GM23248 (cell line): ENCODE measurements around the gene SRPX. TPM values are rescaled to one million over a fixed set of nuclear protein-coding genes. Genes with fewer than 3 reads are reported as not detected.

Experiments
- DNase-seq: peaks from one replicate; pipeline ENCODE4 v3.0.0-alpha.2; 2015
- H2AFZ ChIP-seq: fragments of 200-600 bp; sonication (generic); 2 replicates; pipeline ENCODE4 v1.6.1; 2016; ENCODE audit warnings: antibody characterized with exemption
- H3F3A ChIP-seq: fragments of 200-600 bp; sonication (generic); 2 replicates; pipeline ENCODE4 v1.6.1; 2016; ENCODE audit warnings: mild to moderate bottlenecking, antibody characterized with exemption, mixed run types; ENCODE audit not compliant: insufficient read depth
- H3K27ac ChIP-seq: fragments of 200-600 bp; sonication (generic); 2 replicates; pipeline ENCODE4 v1.5.1; 2016; ENCODE audit warnings: mild to moderate bottlenecking
- H3K27me3 ChIP-seq: fragments of 200-600 bp; sonication (generic); replicated peaks from 2 replicates; pipeline ENCODE4 v1.6.1; 2016; ENCODE audit warnings: mild to moderate bottlenecking; ENCODE audit not compliant: insufficient read depth
- H3K36me3 ChIP-seq: fragments of 200-600 bp; sonication (generic); 2 replicates; pipeline ENCODE4 v1.6.1; 2016; ENCODE audit warnings: low read depth, mild to moderate bottlenecking
- H3K4me1 ChIP-seq: fragments of 200-600 bp; sonication (generic); 2 replicates; pipeline ENCODE4 v1.6.1; 2016; ENCODE audit warnings: mild to moderate bottlenecking; ENCODE audit not compliant: insufficient read depth
- H3K4me2 ChIP-seq: fragments of 200-600 bp; sonication (generic); one replicate; pipeline ENCODE4 v1.6.1; 2016; ENCODE audit warnings: mild to moderate bottlenecking; ENCODE audit not compliant: unreplicated experiment
- H3K4me3 ChIP-seq: fragments of 200-600 bp; sonication (generic); 2 replicates; pipeline ENCODE4 v1.5.1; 2016; ENCODE audit warnings: mild to moderate bottlenecking
- H3K79me2 ChIP-seq: fragments of 200-600 bp; sonication (generic); 2 replicates; pipeline ENCODE4 v1.6.1; 2016; ENCODE audit warnings: mild to moderate bottlenecking; ENCODE audit not compliant: insufficient read depth
- H3K9ac ChIP-seq: fragments of 200-600 bp; sonication (generic); 2 replicates; pipeline ENCODE4 v1.6.1; 2016; ENCODE audit warnings: mild to moderate bottlenecking
- H3K9me2 ChIP-seq: fragments of 200-600 bp; sonication (generic); 2 replicates; pipeline ENCODE4 v1.6.1; 2016; ENCODE audit warnings: mixed run types, mild to moderate bottlenecking, moderate library complexity; ENCODE audit not compliant: insufficient read depth
- H3K9me3 ChIP-seq: fragments of 200-600 bp; sonication (generic); one replicate; pipeline ENCODE4 v1.6.1; 2017; ENCODE audit warnings: low read depth
- H4K20me1 ChIP-seq: fragments of 200-600 bp; sonication (generic); 2 replicates; pipeline ENCODE4 v1.6.0; 2016; ENCODE audit not compliant: insufficient read depth
- EZH2 ChIP-seq: fragments of 200-600 bp; sonication (generic); IDR thresholded peaks from 2 replicates; pipeline ENCODE4 v1.6.1; 2018; ENCODE audit warnings: antibody characterized with exemption, mild to moderate bottlenecking; ENCODE audit not compliant: insufficient read depth, poor library complexity, severe bottlenecking
- EZH2phosphoT487 ChIP-seq: fragments of 200-600 bp; sonication (generic); IDR thresholded peaks from 2 replicates; pipeline ENCODE4 v1.6.1; 2018; ENCODE audit warnings: antibody characterized with exemption, moderate library complexity, mild to moderate bottlenecking, low read depth; ENCODE audit not compliant: insufficient read depth
- WGBS, 2 experiments: methylation state at CpG; one replicate each; pipeline ENCODE4 v1.1.6; 2015 to 2017; ENCODE audit warnings: low lambda C conversion rate in 2 of 2, low coverage in 1 of 2; ENCODE audit errors: missing lambda C conversion rate in 2 of 2; 5-methylcytosine and 5-hydroxymethylcytosine counted together
- in situ Hi-C: fragments of 300-500 bp; cut with MboI; formaldehyde crosslinking; loops from 2 replicates; pipeline ENCODE4 v1.15.0; 2020
- polyA plus RNA-seq: library from polyadenylated mRNA; unstranded; fragments of >200 nt; fragmentation: Nextera tagmentation; extraction: Ambion mirVana; gene quantifications from 2 replicates; pipeline ENCODE4 v1.2.1, GENCODE V29; 2016
- total RNA-seq: library from RNA; depleted of rRNA; stranded (reverse); fragments of >200 nt; shearing (Covaris generic); gene quantifications from 2 replicates; pipeline ENCODE4 v1.2.3, GENCODE V29; 2014

Gene SRPX
- total and polyA plus RNA-seq, 2 experiments from 2014 or later = 75.7 to 82.2 TPM

DNA sequence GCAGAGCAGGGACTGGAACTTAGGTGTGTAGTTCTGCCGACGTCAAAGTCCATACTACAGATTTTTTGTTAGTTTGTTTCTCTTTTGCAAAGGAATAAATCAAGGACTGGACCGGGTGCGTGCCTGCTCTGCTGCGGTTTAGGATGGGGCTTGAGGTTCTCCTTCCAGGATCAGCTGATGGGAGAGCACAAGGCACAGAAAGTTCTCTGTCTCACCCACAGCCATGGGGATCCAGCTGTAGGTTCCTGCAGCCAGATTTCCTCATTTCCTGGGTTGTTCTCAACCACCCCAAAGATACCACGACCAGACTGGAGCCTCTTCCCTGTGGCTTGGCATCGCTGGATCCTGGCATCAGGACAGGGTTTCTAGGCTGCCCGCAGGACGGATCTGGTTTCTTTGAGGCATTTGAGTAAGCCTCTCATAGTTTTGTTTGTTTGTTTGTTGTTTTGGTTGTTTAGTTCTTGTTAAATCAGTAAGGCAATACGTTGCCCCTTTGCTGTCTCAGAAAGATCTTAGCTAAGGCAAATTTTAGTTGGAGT lies 789 bp upstream of the SRPX start:
- TF ChIP-seq EZH2phosphoT487 = no peak
- TF ChIP-seq EZH2 = no peak
- DNase-seq = peak; percentile 42
- H3K27me3 ChIP-seq = no peaks in the 10 kb centered on the region
- no peaks in the 10 kb centered on the region for H4K20me1 ChIP-seq
- H3K4me2 ChIP-seq = peak overlapping the region; percentile 80
- H3K9ac ChIP-seq = peak overlapping the region; percentile 74
- H3K27ac ChIP-seq = no peak overlapping the region
- peak overlapping the region; percentile 91 for H3K4me3 ChIP-seq
- no peaks in the 10 kb centered on the region for H3F3A ChIP-seq
- no peaks in the 10 kb centered on the region for H3K9me3 ChIP-seq
- no peaks in the 10 kb centered on the region for H3K36me3 ChIP-seq
- no peaks in the 10 kb centered on the region for H3K9me2 ChIP-seq
- H3K79me2 ChIP-seq = peaks cover 16% of the 10 kb centered on the region
- H3K4me1 ChIP-seq = 0 out of 2 replicates have a peak, but pooled peaks cover 9% of the 10 kb centered on the region
- WGBS, 2 experiments = 30 to 32% methylated on average over 10 of the region's 10 CpGs
- in situ Hi-C loops = no loop called here
- H2AFZ ChIP-seq = peak overlapping the region; percentile 87

DNA sequence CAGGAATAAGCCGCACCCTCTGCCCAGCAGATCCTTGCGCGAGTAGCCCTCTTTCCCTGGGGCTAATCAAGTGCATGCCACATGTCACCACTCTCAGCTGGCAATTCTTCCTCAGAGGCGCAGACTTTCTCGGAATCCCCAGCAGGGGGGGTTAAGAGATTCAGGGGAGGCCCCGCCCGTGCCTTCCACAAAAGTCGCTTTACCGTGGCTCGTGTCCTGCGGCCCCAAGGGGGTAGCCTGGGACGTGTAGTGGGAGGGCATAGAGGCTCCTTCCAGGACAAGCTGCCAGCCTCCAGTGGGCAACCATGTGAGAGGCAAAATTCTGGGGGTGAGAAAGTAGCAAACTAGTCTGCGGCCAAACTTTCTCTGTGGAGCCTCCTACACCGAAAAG lies 652 bp downstream of the SRPX start:
- H2AFZ ChIP-seq = peak overlapping the region; percentile 87
- H4K20me1 ChIP-seq = no peaks in the 10 kb centered on the region
- H3K79me2 ChIP-seq = peaks cover 16% of the 10 kb centered on the region
- H3K27ac ChIP-seq = no peak overlapping the region; the same call in 1 of the 2 replicates
- TF ChIP-seq EZH2 (no peak), EZH2phosphoT487 (no peak)
- peak overlapping the region; percentile 74 for H3K9ac ChIP-seq
- in situ Hi-C loops = no loop called here
- 1 to 2% methylated on average over 12 to 14 of the region's 14 CpGs for WGBS, 2 experiments
- H3K9me2 ChIP-seq = no peaks in the 10 kb centered on the region
- peak overlapping the region; percentile 80 for H3K4me2 ChIP-seq
- peak; percentile 72 for DNase-seq
- peaks cover 9% of the 10 kb centered on the region for H3F3A ChIP-seq
- no peaks in the 10 kb centered on the region for H3K36me3 ChIP-seq
- H3K4me1 ChIP-seq = peaks cover 11% of the 10 kb centered on the region
- peak overlapping the region; percentile 91 for H3K4me3 ChIP-seq
- no peaks in the 10 kb centered on the region for H3K27me3 ChIP-seq
- H3K9me3 ChIP-seq = no peaks in the 10 kb centered on the region

DNA sequence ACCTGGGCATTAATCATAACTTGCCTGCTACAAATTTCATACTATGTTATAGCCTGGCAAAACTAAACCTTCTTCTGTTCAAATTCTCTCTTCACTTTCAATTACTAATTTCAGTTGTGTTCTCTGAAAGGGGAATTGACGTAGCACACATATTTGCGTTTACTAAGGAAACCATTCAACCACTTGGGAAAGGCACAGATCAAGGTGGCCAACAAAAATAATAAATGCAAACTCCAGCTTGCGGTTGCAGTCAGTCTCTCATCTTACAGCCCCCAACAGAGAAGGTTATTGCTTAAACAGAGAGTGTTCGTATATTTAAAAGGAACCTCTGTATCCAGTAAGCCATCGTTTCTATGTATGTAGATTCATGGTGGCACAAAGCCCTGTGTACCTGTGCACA lies 4.0 kb downstream of the SRPX start:
- no peak for DNase-seq
- H3K9me2 ChIP-seq = no peaks in the 10 kb centered on the region
- no peaks in the 10 kb centered on the region for H3K27me3 ChIP-seq
- H3K27ac ChIP-seq = no peak overlapping the region
- H2AFZ ChIP-seq = no peak overlapping the region
- no peaks in the 10 kb centered on the region for H4K20me1 ChIP-seq
- WGBS, 2 experiments = 76 to 80% methylated on average over 5 of the region's 5 CpGs
- H3F3A ChIP-seq = peaks cover 30% of the 10 kb centered on the region
- H3K79me2 ChIP-seq = peaks cover 16% of the 10 kb centered on the region
- no peak overlapping the region for H3K4me3 ChIP-seq
- no peaks in the 10 kb centered on the region for H3K9me3 ChIP-seq
- peaks cover 33% of the 10 kb centered on the region for H3K4me1 ChIP-seq
- no peak overlapping the region for H3K9ac ChIP-seq
- in situ Hi-C loops = no loop called here
- TF ChIP-seq EZH2phosphoT487 = no peak
- no peak for TF ChIP-seq EZH2
- H3K4me2 ChIP-seq = no peak overlapping the region
- H3K36me3 ChIP-seq = no peaks in the 10 kb centered on the region

DNA sequence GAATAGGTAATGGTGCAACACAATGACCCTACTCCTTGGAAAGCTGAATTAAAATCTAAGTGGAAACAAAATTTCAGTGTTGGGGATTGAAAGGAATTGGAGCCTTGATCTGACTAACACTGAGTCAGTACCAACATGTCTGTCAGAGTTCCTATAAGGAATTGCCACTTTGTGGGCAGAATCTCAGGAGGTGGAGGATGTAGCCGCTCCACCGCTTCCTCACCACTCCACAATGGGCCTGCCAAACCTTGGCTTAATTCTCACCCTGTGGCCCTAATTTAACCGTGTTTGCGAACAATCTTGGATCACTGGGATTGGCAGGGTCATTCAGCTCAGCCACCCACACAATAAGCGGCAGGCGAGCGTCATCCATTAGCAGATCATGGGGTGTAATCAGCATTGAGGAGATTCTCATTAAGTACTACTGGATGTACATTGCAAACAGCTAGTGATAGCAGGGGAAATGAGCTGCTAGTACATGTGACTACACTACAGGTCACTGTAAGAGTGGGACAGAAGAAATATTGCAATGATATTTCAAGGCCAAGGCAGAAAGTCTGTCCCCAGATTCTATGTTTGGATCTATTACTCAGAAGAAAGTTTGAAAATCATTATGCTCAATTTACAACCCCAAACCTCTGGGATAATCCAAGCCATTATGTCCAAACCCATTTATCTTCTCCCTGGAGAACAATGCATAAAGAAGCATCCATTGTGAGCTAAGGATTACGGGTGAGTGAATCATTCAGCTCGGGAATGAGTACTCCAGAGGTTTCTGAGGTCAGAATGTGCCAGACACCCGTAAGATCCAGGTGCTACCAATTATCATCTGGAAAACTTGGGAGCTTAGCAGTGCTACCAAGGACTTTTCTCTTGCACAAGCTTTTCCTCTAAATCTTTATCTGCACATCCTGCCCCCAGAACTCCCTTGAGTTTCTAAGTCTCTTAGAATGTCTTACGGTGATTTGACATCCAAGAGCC lies 5.8 kb downstream of the SRPX start:
- H3K27ac ChIP-seq = peak overlapping the region; percentile 98
- peaks cover 33% of the 10 kb centered on the region for H3K4me1 ChIP-seq
- 0 to 2% methylated on average over 6 to 8 of the region's 11 CpGs for WGBS, 2 experiments
- peak overlapping the region; percentile 70 for H3K9ac ChIP-seq
- DNase-seq = peak; percentile 87
- in situ Hi-C loops = no loop called here
- H3K4me2 ChIP-seq = peak overlapping the region; percentile 68
- peaks cover 30% of the 10 kb centered on the region for H3F3A ChIP-seq
- H4K20me1 ChIP-seq = no peaks in the 10 kb centered on the region
- H3K27me3 ChIP-seq = no peaks in the 10 kb centered on the region
- no peak overlapping the region for H2AFZ ChIP-seq
- no peaks in the 10 kb centered on the region for H3K9me3 ChIP-seq
- no peak for TF ChIP-seq EZH2
- TF ChIP-seq EZH2phosphoT487 = no peak
- peak overlapping the region; percentile 55 for H3K4me3 ChIP-seq
- H3K9me2 ChIP-seq = no peaks in the 10 kb centered on the region
- peaks cover 31% of the 10 kb centered on the region for H3K79me2 ChIP-seq
- H3K36me3 ChIP-seq = no peaks in the 10 kb centered on the region
